ENCODE results near the gene OGDH.
A peak's percentile ranks its signal among the peaks of the same experiment; 100 is the strongest.

OGDH gene

GRCh38 chr7:44599222-44599621 is 7.2 kb upstream of the OGDH start:
- no peak overlapping the region for H3K4me3 ChIP-seq (ENCODE audit: low read depth in 1 of 2, low read length in 1 of 2)
- H3K4me1 ChIP-seq (ENCODE audit: control insufficient read depth in 1 of 2, insufficient read depth in 1 of 2, low read depth in 1 of 2, low read length in 1 of 2): peaks cover 32 to 34% of the 10 kb centered on the region in 2 experiments
- no peaks in the 10 kb centered on the region for H3K36me3 ChIP-seq
- H3K9me3 ChIP-seq: no peaks in the 10 kb centered on the region
- no peaks in the 10 kb centered on the region for H3K27me3 ChIP-seq
- peak overlapping the region; percentile 28 for H3K27ac ChIP-seq
- TF ChIP-seq, protein P1, sequence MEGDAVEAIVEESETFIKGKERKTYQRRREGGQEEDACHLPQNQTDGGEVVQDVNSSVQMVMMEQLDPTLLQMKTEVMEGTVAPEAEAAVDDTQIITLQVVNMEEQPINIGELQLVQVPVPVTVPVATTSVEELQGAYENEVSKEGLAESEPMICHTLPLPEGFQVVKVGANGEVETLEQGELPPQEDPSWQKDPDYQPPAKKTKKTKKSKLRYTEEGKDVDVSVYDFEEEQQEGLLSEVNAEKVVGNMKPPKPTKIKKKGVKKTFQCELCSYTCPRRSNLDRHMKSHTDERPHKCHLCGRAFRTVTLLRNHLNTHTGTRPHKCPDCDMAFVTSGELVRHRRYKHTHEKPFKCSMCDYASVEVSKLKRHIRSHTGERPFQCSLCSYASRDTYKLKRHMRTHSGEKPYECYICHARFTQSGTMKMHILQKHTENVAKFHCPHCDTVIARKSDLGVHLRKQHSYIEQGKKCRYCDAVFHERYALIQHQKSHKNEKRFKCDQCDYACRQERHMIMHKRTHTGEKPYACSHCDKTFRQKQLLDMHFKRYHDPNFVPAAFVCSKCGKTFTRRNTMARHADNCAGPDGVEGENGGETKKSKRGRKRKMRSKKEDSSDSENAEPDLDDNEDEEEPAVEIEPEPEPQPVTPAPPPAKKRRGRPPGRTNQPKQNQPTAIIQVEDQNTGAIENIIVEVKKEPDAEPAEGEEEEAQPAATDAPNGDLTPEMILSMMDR (IDR thresholded peaks at IDR 0.05): no peak

- no peaks in the 10 kb centered on the region for H3K36me3 ChIP-seq
- H3K4me3 ChIP-seq (ENCODE audit: low read depth in 1 of 2, low read length in 1 of 2): no peak overlapping the region
- no peak overlapping the region for H3K27ac ChIP-seq
- no peaks in the 10 kb centered on the region for H3K9me3 ChIP-seq
- peaks cover 54 to 58% of the 10 kb centered on the region in 2 experiments for H3K4me1 ChIP-seq (ENCODE audit: control insufficient read depth in 1 of 2, insufficient read depth in 1 of 2, low read depth in 1 of 2, low read length in 1 of 2)
- no peaks in the 10 kb centered on the region for H3K27me3 ChIP-seq
- TF ChIP-seq, protein P1 (IDR thresholded peaks at IDR 0.05): no peak
Measured at GRCh38 chr7:44602576-44602910, 3.9 kb upstream of the OGDH start.

DNA sequence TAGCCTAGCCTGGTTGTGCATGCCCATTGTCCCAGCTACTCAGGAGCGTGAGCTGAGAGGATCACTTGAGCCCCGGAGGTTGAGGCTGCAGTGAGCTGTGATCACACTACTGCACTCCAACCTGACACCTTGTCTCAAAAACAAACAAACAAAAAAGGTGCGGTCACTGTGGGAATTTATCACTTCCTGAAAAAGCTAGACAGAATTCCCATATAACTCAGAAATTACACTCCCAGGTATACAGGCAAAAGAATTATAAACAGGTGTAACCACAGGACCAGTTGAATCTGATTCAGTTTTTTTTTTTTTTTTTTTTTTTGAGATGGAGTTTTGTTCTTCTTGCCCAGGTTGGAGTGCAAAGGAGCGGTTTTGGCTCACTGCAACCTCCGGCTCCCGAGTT is 3.2 kb upstream of the OGDH start:
- Histone ChIP-seq H3K4me1 (ENCODE audit: control insufficient read depth in 1 of 2, insufficient read depth in 1 of 2, low read depth in 1 of 2, low read length in 1 of 2) (peaks cover 60 to 63% of the 10 kb centered on the region in 2 experiments), H3K27ac (no peak overlapping the region), H3K36me3 (no peaks in the 10 kb centered on the region), H3K27me3 (no peaks in the 10 kb centered on the region), H3K9me3 (no peaks in the 10 kb centered on the region), H3K4me3 (ENCODE audit: low read depth in 1 of 2, low read length in 1 of 2) (no peak overlapping the region)
- TF ChIP-seq, protein P1 (IDR thresholded peaks at IDR 0.05): no peak

DNA sequence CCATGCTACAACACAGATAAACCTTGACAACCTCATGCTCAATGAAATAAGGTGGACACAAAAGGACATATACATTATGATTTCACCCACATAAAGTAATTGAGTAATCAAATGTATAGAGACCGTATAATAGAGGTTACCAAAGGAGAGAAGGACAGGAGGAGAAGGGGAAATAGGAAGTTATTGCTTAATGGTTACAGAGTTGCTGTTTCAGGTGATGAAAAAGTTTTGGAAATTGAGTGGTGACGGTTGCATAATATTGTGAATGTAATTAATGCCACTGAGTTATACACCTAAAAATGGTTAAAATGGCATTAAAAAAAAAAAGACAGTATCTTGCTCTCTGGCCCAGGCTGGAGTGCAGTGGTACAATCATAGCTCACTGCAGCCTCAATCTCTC is 1.5 kb upstream of the OGDH start:
- H3K9me3 ChIP-seq: no peaks in the 10 kb centered on the region
- TF ChIP-seq, protein P1 (IDR thresholded peaks at IDR 0.05): no peak
- peak overlapping the region; percentile 77 to 97 for H3K4me3 ChIP-seq (ENCODE audit: low read depth in 1 of 2, low read length in 1 of 2)
- no peaks in the 10 kb centered on the region for H3K27me3 ChIP-seq
- H3K36me3 ChIP-seq: no peaks in the 10 kb centered on the region
- peak overlapping the region; percentile 97 for H3K27ac ChIP-seq
- peaks cover 61% of the 10 kb centered on the region in 2 experiments for H3K4me1 ChIP-seq (ENCODE audit: control insufficient read depth in 1 of 2, insufficient read depth in 1 of 2, low read depth in 1 of 2, low read length in 1 of 2)

DNA sequence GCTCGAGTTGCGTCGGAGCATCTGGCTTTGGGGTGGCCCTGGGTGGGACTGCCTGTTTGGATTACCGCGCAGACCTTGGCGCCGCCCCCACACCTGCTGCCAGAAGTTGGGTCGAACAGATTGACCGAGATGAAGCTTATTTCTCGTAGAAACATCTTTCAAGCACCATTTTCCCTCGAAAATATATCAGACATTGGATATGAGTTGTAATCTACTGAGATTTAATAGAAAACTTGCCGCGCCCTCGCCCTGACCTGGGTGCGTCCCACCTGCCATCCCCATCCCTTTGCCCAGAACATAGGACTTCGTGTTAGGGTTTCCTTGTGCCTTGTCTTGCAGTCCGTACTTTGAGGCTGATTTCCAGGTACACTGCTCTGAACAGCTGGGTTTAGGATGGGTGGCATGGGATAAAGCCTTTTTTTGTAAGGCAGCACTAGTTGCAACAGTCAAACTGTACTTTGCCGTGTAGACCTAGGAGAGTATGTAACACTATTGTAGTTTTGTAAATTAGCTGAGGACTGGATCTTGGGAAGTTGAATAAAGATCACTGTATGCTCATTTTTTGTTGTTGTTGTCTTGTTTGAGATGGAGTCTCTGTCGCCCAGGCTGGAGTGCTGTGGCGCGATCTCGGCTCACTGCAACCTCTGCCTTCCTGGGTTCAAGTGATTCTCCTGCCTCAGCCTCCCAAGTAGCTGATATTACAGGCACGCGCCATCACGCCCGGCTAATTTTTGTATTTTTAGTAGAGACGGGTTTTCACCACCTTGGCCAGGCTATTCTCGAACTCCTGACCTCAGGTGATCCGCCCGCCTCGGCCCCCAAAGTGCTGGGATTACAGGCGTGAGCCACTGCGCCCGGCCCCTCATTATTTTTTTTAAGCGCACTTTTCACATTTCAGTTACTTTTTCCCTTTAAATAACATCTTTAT is 978 bp downstream of the OGDH start:
- H3K4me1 ChIP-seq (ENCODE audit: control insufficient read depth in 1 of 2, insufficient read depth in 1 of 2, low read depth in 1 of 2, low read length in 1 of 2): peaks cover 55 to 57% of the 10 kb centered on the region in 2 experiments
- TF ChIP-seq, protein P1 (IDR thresholded peaks at IDR 0.05): no peak
- no peaks in the 10 kb centered on the region for H3K36me3 ChIP-seq
- H3K27me3 ChIP-seq: no peaks in the 10 kb centered on the region
- H3K9me3 ChIP-seq: no peaks in the 10 kb centered on the region
- H3K27ac ChIP-seq: peak overlapping the region; percentile 97
- peak overlapping the region; percentile 77 to 97 for H3K4me3 ChIP-seq (ENCODE audit: low read depth in 1 of 2, low read length in 1 of 2)
